DMS53 treated with DMSO at 0.1 percent for 48 hours (cell line): Measurements from ENCODE around the gene EDN2.

ENCODE experiments used
- DNase-seq: peaks from one replicate; lab custom pipeline; 2025; ENCODE audit not compliant: unreplicated experiment; lab: John Stamatoyannopoulos, UW

EDN2 gene

GRCh38 chr1:41486053-41486370, 1.5 kb upstream of the EDN2 start:
- DNase-seq = no peak

- DNase-seq = no peak
Measured at GRCh38 chr1:41485605-41486004, 1.1 kb upstream of the EDN2 start.

- no peak for DNase-seq
Measured at GRCh38 chr1:41483960-41484401, 502 bp downstream of the EDN2 start.

DNA sequence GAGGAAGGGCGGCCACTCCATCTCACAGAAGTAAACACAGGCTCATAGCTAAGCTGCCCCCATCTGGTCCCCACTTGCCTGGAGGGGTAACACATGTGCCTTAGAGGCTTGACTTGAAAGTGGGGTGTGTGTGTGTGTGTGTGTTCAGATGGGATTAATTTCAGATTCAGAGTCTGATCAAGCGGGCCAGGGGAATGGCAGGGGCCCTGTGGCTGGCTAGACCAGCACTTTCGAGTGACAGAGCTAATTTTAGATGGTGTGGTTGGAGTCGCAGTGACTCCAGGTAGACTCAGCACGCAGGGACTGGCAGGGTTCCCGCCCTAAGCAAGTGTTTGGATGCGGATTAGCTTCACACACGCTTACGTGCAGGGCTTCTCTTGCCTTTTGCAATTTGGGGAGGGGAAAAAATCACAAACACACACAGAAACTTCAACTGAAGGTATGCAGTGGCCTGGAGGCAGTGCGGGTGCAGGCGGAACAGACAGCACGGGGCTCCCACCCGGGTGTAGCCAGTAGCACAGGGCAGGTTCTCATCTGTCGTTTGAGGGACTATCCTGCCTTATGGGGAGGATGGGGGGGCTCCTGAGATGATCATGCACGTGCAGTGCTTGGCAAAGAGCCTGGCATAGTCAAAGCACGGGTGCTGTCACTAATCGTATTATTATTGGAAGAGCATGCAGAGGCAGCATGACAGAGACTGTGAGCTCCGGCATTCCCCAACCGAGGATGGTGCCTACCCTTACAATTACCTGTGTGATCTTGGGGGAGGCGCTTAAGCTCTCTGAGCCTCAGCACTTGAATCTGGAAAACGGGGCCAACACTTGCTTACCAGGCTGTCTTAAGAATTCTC, 1.3 kb downstream of the EDN2 start:
- DNase-seq = no peak

- no peak for DNase-seq
Measured at GRCh38 chr1:41482001-41482765, 2.3 kb downstream of the EDN2 start.

DNA sequence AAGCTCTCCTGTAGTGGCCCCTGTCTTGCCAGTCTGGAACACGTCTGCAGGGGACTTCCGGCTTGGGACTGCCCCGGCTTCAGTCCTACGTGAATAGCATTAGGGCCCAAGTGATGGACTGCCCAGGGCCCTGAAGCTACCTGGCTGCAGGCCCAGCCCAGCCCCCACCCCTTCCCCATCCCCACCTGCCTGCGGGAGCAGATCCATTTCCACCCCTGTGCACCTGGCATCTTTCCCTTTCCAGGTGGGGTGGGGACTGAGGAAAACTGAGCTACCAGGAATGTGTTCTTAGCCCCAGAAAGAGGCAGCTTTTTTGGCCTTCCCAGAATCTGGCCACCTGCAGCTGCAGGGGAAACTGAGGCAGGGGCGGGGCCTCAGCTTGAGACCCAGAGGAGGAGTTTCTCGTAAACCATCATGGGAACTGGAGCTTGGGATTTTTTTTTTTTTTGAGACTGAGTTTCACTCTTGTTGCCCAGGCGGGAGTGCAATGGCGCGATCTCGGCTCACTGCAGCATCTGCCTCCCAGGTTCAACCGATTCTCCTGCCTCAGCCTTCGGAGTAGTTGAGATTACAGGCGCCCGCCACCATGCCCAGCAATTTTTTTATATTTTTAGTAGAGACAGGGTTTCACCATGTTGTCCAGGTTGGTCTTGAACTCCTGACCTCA, 3.2 kb downstream of the EDN2 start:
- no peak for DNase-seq

- DNase-seq = no peak
Measured at GRCh38 chr1:41480204-41481108, 4.0 kb downstream of the EDN2 start.

DNA sequence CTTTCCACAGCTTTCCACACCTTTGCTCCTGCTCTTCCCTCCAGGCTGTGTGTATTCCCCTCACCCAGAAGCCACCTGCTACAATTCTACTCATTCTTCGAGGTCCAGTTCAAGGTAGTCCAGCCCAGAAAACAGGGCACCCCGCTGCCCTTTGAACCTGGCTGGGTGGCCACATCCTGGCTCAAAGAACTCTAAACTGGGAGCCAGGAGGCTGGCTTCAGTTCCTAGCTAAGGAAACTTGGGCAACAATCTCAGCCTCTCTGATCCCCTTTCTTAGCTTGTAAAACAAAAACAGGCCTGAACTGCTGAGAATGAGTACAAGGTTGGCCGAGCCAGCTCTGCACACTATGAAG, 4.7 kb downstream of the EDN2 start:
- no peak for DNase-seq

GRCh38 chr1:41479000-41479807, 5.3 kb downstream of the EDN2 start:
- no peak for DNase-seq

GRCh38 chr1:41478118-41478748, 6.2 kb downstream of the EDN2 start:
- DNase-seq = no peak

- no peak for DNase-seq
Measured at GRCh38 chr1:41476807-41477361, 7.6 kb downstream of the EDN2 start.

GRCh38 chr1:41475859-41476567, 8.5 kb downstream of the EDN2 start:
- DNase-seq = no peak

GRCh38 chr1:41475346-41475745, 9.1 kb downstream of the EDN2 start:
- no peak for DNase-seq

GRCh38 chr1:41474490-41475271, 9.8 kb downstream of the EDN2 start:
- DNase-seq = no peak

DNA sequence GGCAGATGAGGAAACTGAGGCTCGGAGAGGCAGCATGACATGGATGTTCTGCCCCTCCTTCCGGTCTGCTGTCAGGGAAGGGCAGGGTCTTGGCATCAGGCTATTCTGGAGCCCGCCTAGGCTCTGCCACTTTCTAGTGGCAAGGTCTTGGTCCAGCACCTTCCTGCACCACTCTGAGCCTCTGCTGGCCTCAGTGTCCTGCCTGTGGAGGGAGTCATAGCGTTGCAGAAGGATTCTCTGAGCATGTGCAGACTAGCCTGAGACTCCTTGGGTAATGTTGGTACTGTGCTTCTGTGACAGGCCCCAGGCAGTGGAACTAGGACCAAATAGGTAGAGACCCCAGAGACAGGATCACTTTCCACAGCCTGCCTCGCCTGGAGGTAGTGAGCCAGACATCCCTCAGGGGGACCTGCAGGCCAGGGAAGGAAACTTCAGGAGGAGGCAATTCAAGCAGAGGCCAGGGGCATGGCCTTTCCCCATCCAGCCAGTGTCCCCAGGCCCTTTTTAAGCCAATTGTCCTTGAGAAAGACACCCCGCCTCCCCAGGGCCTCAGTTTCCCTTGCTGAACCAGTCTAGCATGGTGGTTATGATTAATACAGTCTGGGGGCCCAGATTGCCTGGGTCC, 10.6 kb downstream of the EDN2 start:
- DNase-seq = no peak

- no peak for DNase-seq
Measured at GRCh38 chr1:41471658-41472057, 12.8 kb downstream of the EDN2 start.

- DNase-seq = no peak
Measured at GRCh38 chr1:41469706-41470105, 14.8 kb downstream of the EDN2 start.
